ENCODE measurements around the gene FOXO3.
"Not testable (repeated sequence)": the region's sequence is repeated elsewhere in the genome, so short reads cannot be mapped to it uniquely, and the experiment has no call there.

FOXO3 gene

GRCh38 chr6:108633436-108633835 is 72.7 kb downstream of the FOXO3 start:
- DNase-seq: no peak

GRCh38 chr6:108635505-108636226 is 74.9 kb downstream of the FOXO3 start:
- DNase-seq: no peak

- DNase-seq: no peak
Measured at GRCh38 chr6:108637963-108638362, 77.2 kb downstream of the FOXO3 start.

GRCh38 chr6:108638993-108639392 is 78.3 kb downstream of the FOXO3 start:
- DNase-seq: no peak

GRCh38 chr6:108640104-108640503 is 79.4 kb downstream of the FOXO3 start:
- no peak for DNase-seq

- DNase-seq: no peak
Measured at GRCh38 chr6:108643184-108643583, 82.5 kb downstream of the FOXO3 start.

GRCh38 chr6:108644252-108644651 is 83.5 kb downstream of the FOXO3 start:
- DNase-seq: no peak

GRCh38 chr6:108648191-108648590 is 87.5 kb downstream of the FOXO3 start:
- no peak for DNase-seq

GRCh38 chr6:108650325-108650724 is 89.6 kb downstream of the FOXO3 start:
- DNase-seq: no peak

- no peak for DNase-seq
Measured at GRCh38 chr6:108650781-108651180, 90.1 kb downstream of the FOXO3 start.

- no peak for DNase-seq
Measured at GRCh38 chr6:108651340-108652227, 90.9 kb downstream of the FOXO3 start.

- DNase-seq: no peak
Measured at GRCh38 chr6:108652375-108652774, 91.7 kb downstream of the FOXO3 start.

- no peak for DNase-seq
Measured at GRCh38 chr6:108653949-108654348, 93.2 kb downstream of the FOXO3 start.

- DNase-seq: no peak
Measured at GRCh38 chr6:108654465-108655106, 93.9 kb downstream of the FOXO3 start.

- DNase-seq: no peak
Measured at GRCh38 chr6:108655806-108656651, 95.3 kb downstream of the FOXO3 start.

- no peak for DNase-seq
Measured at GRCh38 chr6:108656836-108657235, 96.1 kb downstream of the FOXO3 start.

- no peak for DNase-seq
Measured at GRCh38 chr6:108658174-108658573, 97.5 kb downstream of the FOXO3 start.

GRCh38 chr6:108658785-108659184 is 98.1 kb downstream of the FOXO3 start:
- DNase-seq: not testable (repeated sequence)

- DNase-seq: no peak
Measured at GRCh38 chr6:108660251-108660650, 99.5 kb downstream of the FOXO3 start.

- DNase-seq: no peak
Measured at GRCh38 chr6:108661430-108661829, 100.7 kb downstream of the FOXO3 start.

- no peak for DNase-seq
Measured at GRCh38 chr6:108661982-108662381, 101.3 kb downstream of the FOXO3 start.

- no peak for DNase-seq
Measured at GRCh38 chr6:108662702-108663101, 102.0 kb downstream of the FOXO3 start.

All from activated gamma-delta T cell (primary cell).